ENCODE results near the gene MAPT.
"Not testable (repeated sequence)": the region's sequence is repeated elsewhere in the genome, so short reads cannot be mapped to it uniquely, and the experiment has no call there.

- TF ChIP-seq, protein P1, sequence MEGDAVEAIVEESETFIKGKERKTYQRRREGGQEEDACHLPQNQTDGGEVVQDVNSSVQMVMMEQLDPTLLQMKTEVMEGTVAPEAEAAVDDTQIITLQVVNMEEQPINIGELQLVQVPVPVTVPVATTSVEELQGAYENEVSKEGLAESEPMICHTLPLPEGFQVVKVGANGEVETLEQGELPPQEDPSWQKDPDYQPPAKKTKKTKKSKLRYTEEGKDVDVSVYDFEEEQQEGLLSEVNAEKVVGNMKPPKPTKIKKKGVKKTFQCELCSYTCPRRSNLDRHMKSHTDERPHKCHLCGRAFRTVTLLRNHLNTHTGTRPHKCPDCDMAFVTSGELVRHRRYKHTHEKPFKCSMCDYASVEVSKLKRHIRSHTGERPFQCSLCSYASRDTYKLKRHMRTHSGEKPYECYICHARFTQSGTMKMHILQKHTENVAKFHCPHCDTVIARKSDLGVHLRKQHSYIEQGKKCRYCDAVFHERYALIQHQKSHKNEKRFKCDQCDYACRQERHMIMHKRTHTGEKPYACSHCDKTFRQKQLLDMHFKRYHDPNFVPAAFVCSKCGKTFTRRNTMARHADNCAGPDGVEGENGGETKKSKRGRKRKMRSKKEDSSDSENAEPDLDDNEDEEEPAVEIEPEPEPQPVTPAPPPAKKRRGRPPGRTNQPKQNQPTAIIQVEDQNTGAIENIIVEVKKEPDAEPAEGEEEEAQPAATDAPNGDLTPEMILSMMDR (IDR thresholded peaks at IDR 0.05; ENCODE audit: low read length), result not testable (repeated sequence)
- TF ChIP-seq EZH2 (optimal IDR thresholded peaks at IDR 0.05; ENCODE audit: low read depth, low read length); EZH2phosphoT487 (IDR thresholded peaks at IDR 0.05; ENCODE audit: low read length): not testable (repeated sequence)
Observed at GRCh38 chr17:46006082-46006481, 111.7 kb downstream of the MAPT start.
